Measurements from ENCODE around the gene COL21A1.

- TF ChIP-seq ELF4 (IDR thresholded peaks at IDR 0.05), result no peak
- TF ChIP-seq LEF1 (IDR thresholded peaks at IDR 0.05; ENCODE audit: borderline replicate concordance), result no peak
- no peak for TF ChIP-seq ZNF384 (IDR thresholded peaks at IDR 0.05)
- TF ChIP-seq L3MBTL2 (conservative IDR thresholded peaks at IDR 0.05), result no peak
- no peak for TF ChIP-seq FOXA1 (IDR thresholded peaks at IDR 0.05)
- no peak for TF ChIP-seq FOXK2 (IDR thresholded peaks at IDR 0.05)
- TF ChIP-seq SP1 (IDR thresholded peaks at IDR 0.05), result no peak
- TF ChIP-seq BHLHE40 (IDR thresholded peaks at IDR 0.05; ENCODE audit: borderline replicate concordance), result no peak
- no peak for TF ChIP-seq SUZ12 (IDR thresholded peaks at IDR 0.05)
- no peak for TF ChIP-seq TARDBP (IDR thresholded peaks at IDR 0.05)
- TF ChIP-seq NFRKB (IDR thresholded peaks at IDR 0.05), result no peak
These were observed 20.9 kb upstream of the COL21A1 start for GRCh38 chr6:56268266-56268665.
